ENCODE data around the gene GZMM.

DNA sequence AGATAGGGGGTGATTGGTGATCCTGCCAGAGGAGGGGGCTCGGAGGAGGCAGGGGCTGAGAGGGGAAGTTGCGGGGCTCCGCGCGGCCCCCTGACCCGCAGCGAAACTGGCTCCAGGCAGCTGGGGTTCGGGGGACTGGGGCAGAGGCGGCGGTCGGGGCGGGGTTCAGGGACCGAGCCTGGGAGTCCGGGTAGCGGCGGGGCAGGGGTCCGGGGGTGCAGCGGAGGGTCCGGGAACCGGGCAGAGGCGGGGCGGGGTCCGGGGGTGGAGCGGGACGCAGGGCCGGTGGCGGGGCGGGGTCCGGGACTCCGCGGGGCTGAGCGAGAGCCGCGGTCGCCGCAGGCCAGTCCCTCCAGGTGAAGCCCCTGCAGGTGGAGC, 46.4 kb upstream of the GZMM start:
- TF ChIP-seq, protein P1, sequence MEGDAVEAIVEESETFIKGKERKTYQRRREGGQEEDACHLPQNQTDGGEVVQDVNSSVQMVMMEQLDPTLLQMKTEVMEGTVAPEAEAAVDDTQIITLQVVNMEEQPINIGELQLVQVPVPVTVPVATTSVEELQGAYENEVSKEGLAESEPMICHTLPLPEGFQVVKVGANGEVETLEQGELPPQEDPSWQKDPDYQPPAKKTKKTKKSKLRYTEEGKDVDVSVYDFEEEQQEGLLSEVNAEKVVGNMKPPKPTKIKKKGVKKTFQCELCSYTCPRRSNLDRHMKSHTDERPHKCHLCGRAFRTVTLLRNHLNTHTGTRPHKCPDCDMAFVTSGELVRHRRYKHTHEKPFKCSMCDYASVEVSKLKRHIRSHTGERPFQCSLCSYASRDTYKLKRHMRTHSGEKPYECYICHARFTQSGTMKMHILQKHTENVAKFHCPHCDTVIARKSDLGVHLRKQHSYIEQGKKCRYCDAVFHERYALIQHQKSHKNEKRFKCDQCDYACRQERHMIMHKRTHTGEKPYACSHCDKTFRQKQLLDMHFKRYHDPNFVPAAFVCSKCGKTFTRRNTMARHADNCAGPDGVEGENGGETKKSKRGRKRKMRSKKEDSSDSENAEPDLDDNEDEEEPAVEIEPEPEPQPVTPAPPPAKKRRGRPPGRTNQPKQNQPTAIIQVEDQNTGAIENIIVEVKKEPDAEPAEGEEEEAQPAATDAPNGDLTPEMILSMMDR (IDR thresholded peaks at IDR 0.05), result no peak
- TF ChIP-seq POLR2AphosphoS5 (IDR thresholded peaks at IDR 0.05) (no peak), POLR2A (IDR thresholded peaks at IDR 0.05) (no peak)
